Ammon's horn (tissue), 1 donor: ENCODE data around the gene LEF1.
A peak's percentile ranks its signal among the peaks of the same experiment; 100 is the strongest.

ENCODE experiments used
- DNase-seq: peaks from one replicate; pipeline ENCODE4 v3.0.0-alpha.2; 2016; ENCODE audit warnings: low spot score

The LEF1 gene

GRCh38 chr4:108109997-108110416 is 58.7 kb downstream of the LEF1 start:
- no peak for DNase-seq

- no peak for DNase-seq
Observed at GRCh38 chr4:108109111-108109510, 59.6 kb downstream of the LEF1 start.

- no peak for DNase-seq
Observed at GRCh38 chr4:108107729-108108382, 60.9 kb downstream of the LEF1 start.

GRCh38 chr4:108107101-108107500 is 61.6 kb downstream of the LEF1 start:
- DNase-seq = no peak

DNA sequence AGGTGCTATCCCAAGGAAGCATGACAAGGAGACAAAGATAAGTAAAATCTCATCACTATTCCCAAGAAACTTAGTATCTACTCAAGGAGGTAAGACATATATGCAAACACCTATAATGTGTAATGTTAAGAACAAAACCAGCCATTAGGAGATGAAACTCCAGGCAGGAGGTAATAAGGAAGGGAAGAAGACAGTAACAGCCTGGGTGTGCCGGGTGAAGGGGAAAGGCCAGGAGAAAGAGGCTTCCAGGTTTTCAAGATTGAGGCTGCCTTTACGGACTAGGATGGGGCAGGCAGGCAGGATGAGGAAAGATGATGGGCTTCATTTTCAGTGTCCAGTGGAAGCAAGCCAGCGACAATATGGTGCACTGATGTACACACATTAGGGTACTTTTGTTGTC is 62.5 kb downstream of the LEF1 start:
- DNase-seq = no peak

DNA sequence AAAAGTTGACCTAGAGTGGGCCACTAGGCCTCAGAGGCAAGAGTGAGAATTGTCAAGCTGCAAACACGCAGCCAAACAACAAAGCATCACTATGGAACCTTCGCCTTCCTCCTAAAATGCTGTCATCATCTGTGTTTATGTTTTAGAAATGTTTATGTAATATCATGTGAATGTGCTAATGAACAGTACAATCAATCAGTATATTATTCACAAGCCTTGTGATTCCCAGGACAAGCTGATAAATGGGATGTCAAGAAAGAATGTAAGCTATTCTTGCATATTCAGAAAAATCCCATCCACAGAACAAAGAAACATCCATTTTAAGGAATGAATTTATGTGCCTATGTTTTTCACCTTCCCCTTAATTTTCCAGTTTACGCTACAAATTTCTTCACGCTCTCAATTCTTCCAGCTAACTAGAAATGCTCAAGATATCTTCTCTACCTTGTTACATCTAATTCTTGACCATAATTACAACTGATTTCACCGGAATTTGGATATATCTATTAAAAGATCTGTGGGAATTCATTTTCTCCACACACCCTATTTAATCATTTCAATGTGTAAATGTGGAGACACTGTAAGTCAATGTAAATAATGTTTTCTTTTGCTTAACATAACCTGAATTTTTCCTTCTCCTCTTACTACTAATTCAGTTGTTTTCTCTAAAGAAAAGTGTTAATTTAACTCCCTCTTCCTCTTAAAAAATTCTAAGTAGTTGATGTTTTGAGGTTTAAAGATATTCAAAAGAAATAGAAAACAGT is 65.5 kb downstream of the LEF1 start:
- no peak for DNase-seq

DNA sequence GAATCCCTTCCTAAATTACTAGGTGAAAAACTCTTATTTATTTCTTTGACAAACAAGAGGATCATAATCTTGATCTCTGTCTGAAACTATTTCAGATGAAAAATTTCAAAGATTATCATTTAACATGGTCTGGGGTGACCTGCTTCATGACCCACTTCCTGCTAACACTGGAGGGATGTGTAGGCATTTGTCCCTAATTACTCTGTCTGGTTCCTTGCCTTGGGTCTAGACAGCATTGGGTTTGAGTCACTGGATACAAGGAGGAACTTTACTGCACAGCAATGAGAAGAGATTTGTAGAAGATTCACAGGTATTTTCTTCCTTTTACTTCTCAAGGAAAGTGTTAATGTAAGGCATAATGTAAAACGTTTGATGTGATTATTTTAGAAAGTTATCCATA is 67.9 kb downstream of the LEF1 start:
- DNase-seq = no peak

- DNase-seq = no peak
Observed at GRCh38 chr4:108099838-108100237, 68.9 kb downstream of the LEF1 start.

- no peak for DNase-seq
Observed at GRCh38 chr4:108097990-108098553, 70.7 kb downstream of the LEF1 start.

DNA sequence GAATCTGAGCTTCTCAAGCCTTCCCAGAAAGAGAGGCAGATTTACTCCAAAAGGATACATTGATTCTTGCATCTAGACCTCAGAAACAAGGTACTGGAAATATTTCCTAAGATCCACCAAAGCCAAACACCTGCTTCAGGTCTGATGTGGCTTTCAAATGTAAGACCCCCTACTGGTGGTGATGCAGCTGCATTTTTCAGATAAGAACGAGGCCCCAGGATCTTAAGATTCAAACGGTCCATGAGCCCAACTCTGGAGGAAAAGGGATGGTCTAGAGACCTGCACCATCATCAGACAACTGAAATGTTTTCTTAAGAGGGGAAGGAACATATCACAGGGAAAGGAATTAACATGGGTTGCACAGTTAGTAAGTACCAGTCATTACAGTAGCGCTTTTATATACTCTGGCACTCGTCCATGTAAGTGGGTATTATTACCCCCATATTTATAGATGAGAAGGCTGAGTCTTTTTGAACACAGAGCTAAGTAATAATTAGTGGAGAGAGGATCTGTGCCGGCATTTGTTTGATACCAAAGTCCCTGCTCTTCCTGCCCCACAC is 73.7 kb downstream of the LEF1 start:
- DNase-seq = no peak

DNA sequence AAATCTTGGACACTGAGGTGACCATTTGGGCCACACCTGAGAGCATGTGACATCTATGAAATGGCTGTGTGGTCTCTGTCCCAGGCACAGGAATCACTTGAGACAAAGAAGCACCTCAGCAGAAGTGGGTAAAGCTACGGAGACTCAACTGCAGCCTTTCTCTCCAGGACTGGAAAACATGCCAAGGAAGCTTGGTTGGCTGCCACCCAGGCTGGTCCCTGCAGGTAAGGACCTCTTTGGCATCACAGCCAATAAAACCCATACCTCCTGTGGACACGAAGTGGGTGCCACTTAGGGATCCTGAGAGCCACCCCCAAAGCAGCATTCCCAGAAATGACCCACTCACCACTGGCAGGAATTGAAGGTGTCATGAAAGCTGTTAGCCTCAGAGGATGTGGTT is 74.6 kb downstream of the LEF1 start:
- no peak for DNase-seq

- no peak for DNase-seq
Observed at GRCh38 chr4:108092288-108092687, 76.4 kb downstream of the LEF1 start.

GRCh38 chr4:108087293-108087967 is 81.3 kb downstream of the LEF1 start:
- DNase-seq = no peak

DNA sequence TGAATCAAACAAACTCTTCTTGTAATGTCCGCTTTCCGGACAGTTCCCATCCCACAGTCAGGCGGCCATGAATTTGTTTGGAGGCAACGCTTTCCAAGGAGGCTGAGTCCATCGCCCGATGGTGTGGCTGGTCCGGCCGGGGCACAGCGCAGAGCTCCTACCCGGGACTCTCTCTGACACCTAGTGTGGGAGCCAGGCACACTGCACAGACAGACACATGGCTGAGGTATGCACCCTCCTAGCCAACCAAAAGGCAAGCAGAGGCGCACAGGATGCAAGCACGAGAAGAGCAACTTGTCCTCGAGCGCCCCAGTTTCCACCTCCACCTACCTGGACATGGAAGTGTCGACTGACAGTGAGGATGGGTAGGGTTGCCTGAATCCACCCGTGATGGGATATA is 87.5 kb downstream of the LEF1 start:
- no peak for DNase-seq

- no peak for DNase-seq
Observed at GRCh38 chr4:108080747-108081146, 88.0 kb downstream of the LEF1 start.

- DNase-seq = no peak
Observed at GRCh38 chr4:108078024-108078733, 90.6 kb downstream of the LEF1 start.

DNA sequence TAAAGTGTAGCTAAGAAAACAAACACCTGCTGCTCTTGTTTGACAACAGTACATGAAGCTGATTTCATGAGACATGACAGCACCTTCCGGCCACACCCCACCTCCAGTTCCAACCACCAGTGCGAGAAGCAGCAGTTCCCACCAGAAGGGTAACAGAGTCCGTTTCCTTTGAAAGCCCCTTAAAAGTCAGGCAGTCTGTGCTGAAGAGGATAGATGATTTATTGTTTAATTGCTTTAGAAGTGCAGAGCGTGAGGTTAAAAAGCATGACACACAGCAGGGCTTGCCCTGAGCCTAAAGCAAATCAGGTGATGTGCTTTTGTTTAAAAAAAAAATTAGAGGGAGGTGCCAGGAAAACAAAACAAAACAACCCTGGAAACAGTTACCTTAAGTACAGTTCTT is 96.4 kb downstream of the LEF1 start:
- no peak for DNase-seq

GRCh38 chr4:108070775-108071174 is 98.0 kb downstream of the LEF1 start:
- no peak for DNase-seq

GRCh38 chr4:108068442-108068841 is 100.3 kb downstream of the LEF1 start:
- no peak for DNase-seq

- DNase-seq = no peak
Observed at GRCh38 chr4:108060686-108061321, 107.9 kb downstream of the LEF1 start.

GRCh38 chr4:108060164-108060563 is 108.6 kb downstream of the LEF1 start:
- DNase-seq = peak; percentile 74
